Measurements from ENCODE around the gene GDF7. TPM values are rescaled to one million over a fixed set of nuclear protein-coding genes. Genes with fewer than 3 reads are reported as not detected.

The GDF7 gene
- total RNA-seq, 1 experiment from 2014 or later, result 0.02 TPM

- ChIA-PET RAD21 (ENCODE audit: low non-redundant PET in 1 of 2, low total read pairs in 2 of 2, uncharacterized antibody in 2 of 2, unreplicated experiment in 2 of 2) (no interaction called here), POLR2A (no interaction called here), CTCF (no interaction called here)
- Histone ChIP-seq H3K36me3 (ENCODE audit: control insufficient read depth in 1 of 2, insufficient read depth in 2 of 2, low read length in 2 of 2) (peaks cover 0 to 4% of the 10 kb centered on the region in 2 experiments; a peak in 1 of 4 replicates), H3K4me1 (ENCODE audit: control insufficient read depth in 1 of 2, insufficient read depth in 2 of 2, low read length in 2 of 2) (peaks cover 1 to 8% of the 10 kb centered on the region in 2 experiments; a peak in 3 of 4 replicates), H4K20me1 (ENCODE audit: insufficient read depth) (no peaks in the 10 kb centered on the region), H3K9ac (ENCODE audit: low read length) (no peak overlapping the region), H3K27me3 (ENCODE audit: insufficient read depth, low read length) (no peaks in the 10 kb centered on the region), H3K4me3 (replicated peaks in 1 of 2; ENCODE audit: low read depth in 1 of 2, low read length in 2 of 2) (no peak overlapping the region), H3K9me3 (ENCODE audit: control insufficient read depth in 1 of 2, insufficient read depth in 1 of 2, low read depth in 1 of 2, low read length in 2 of 2) (no peaks in the 10 kb centered on the region), H3K27ac (ENCODE audit: low read depth, low read length) (no peak overlapping the region), H2AFZ (ENCODE audit: low read depth, low read length, poor library complexity, severe bottlenecking) (no peak overlapping the region), H3K9me2 (ENCODE audit: insufficient read depth) (no peaks in the 10 kb centered on the region), H3K79me2 (ENCODE audit: insufficient read depth, low read length) (no peaks in the 10 kb centered on the region), H3K4me2 (ENCODE audit: low read length) (no peak overlapping the region)
- ATAC-seq, result no peak
- TF ChIP-seq ELF1 (IDR thresholded peaks at IDR 0.05; ENCODE audit: borderline replicate concordance, low read depth) (no peak), CEBPB (IDR thresholded peaks at IDR 0.05; ENCODE audit: low read depth) (no peak), CBX3 (IDR thresholded peaks at IDR 0.05; ENCODE audit: low read depth) (no peak), YY1 (IDR thresholded peaks at IDR 0.05; ENCODE audit: extremely low read depth, insufficient replicate concordance, low read depth, low read length) (no peak), SP1 (IDR thresholded peaks at IDR 0.05; ENCODE audit: low read depth) (no peak), JUND (IDR thresholded peaks at IDR 0.05) (no peak), SRF (IDR thresholded peaks at IDR 0.05; ENCODE audit: low read depth) (no peak), EZH2phosphoT487 (IDR thresholded peaks at IDR 0.05; ENCODE audit: borderline replicate concordance) (no peak), EGR1 (IDR thresholded peaks at IDR 0.05; ENCODE audit: low read depth) (no peak), RAD21 (IDR thresholded peaks at IDR 0.05; ENCODE audit: low read depth) (no peak), EZH2 (IDR thresholded peaks at IDR 0.05) (no peak), ZBTB33 (IDR thresholded peaks at IDR 0.05; ENCODE audit: extremely low read depth, insufficient replicate concordance, low read length) (no peak), FOSL1 (IDR thresholded peaks at IDR 0.05; ENCODE audit: low read depth) (no peak), SIN3A (IDR thresholded peaks at IDR 0.05; ENCODE audit: low read depth) (no peak), POLR2A (IDR thresholded peaks at IDR 0.05; ENCODE audit: borderline replicate concordance, extremely low read depth, insufficient read depth, insufficient read length) (no peak), ATF3 (IDR thresholded peaks at IDR 0.05) (no peak)
- TF ChIP-seq, protein P1, sequence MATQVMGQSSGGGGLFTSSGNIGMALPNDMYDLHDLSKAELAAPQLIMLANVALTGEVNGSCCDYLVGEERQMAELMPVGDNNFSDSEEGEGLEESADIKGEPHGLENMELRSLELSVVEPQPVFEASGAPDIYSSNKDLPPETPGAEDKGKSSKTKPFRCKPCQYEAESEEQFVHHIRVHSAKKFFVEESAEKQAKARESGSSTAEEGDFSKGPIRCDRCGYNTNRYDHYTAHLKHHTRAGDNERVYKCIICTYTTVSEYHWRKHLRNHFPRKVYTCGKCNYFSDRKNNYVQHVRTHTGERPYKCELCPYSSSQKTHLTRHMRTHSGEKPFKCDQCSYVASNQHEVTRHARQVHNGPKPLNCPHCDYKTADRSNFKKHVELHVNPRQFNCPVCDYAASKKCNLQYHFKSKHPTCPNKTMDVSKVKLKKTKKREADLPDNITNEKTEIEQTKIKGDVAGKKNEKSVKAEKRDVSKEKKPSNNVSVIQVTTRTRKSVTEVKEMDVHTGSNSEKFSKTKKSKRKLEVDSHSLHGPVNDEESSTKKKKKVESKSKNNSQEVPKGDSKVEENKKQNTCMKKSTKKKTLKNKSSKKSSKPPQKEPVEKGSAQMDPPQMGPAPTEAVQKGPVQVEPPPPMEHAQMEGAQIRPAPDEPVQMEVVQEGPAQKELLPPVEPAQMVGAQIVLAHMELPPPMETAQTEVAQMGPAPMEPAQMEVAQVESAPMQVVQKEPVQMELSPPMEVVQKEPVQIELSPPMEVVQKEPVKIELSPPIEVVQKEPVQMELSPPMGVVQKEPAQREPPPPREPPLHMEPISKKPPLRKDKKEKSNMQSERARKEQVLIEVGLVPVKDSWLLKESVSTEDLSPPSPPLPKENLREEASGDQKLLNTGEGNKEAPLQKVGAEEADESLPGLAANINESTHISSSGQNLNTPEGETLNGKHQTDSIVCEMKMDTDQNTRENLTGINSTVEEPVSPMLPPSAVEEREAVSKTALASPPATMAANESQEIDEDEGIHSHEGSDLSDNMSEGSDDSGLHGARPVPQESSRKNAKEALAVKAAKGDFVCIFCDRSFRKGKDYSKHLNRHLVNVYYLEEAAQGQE (IDR thresholded peaks at IDR 0.05; ENCODE audit: low read depth), result no peak
- TF ChIP-seq, protein P2, sequence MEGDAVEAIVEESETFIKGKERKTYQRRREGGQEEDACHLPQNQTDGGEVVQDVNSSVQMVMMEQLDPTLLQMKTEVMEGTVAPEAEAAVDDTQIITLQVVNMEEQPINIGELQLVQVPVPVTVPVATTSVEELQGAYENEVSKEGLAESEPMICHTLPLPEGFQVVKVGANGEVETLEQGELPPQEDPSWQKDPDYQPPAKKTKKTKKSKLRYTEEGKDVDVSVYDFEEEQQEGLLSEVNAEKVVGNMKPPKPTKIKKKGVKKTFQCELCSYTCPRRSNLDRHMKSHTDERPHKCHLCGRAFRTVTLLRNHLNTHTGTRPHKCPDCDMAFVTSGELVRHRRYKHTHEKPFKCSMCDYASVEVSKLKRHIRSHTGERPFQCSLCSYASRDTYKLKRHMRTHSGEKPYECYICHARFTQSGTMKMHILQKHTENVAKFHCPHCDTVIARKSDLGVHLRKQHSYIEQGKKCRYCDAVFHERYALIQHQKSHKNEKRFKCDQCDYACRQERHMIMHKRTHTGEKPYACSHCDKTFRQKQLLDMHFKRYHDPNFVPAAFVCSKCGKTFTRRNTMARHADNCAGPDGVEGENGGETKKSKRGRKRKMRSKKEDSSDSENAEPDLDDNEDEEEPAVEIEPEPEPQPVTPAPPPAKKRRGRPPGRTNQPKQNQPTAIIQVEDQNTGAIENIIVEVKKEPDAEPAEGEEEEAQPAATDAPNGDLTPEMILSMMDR (IDR thresholded peaks at IDR 0.05 in 2 of 3, conservative IDR thresholded peaks at IDR 0.05 in 1 of 3; ENCODE audit: borderline replicate concordance in 1 of 3, insufficient read depth in 1 of 3, low read depth in 2 of 3, low read length in 2 of 3), result no peak
- TF ChIP-seq, protein P3, sequence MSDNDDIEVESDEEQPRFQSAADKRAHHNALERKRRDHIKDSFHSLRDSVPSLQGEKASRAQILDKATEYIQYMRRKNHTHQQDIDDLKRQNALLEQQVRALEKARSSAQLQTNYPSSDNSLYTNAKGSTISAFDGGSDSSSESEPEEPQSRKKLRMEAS (IDR thresholded peaks at IDR 0.05), result no peak
- BruUV-seq (replicated peaks), result no TSS peak
- DNase-seq (ENCODE audit: low read depth, low spot score), result no peak
- intact Hi-C loops (cut with micrococcal nuclease), result no loop called here
Measured at GRCh38 chr2:20623241-20623640, 43.7 kb upstream of the GDF7 start.
